ENCODE measurements around the gene RFT1. TPM values are rescaled to one million over a fixed set of nuclear protein-coding genes. Genes with fewer than 3 reads are reported as not detected.

RFT1 gene
- total RNA-seq, 1 donor, result 11.9 TPM

DNA sequence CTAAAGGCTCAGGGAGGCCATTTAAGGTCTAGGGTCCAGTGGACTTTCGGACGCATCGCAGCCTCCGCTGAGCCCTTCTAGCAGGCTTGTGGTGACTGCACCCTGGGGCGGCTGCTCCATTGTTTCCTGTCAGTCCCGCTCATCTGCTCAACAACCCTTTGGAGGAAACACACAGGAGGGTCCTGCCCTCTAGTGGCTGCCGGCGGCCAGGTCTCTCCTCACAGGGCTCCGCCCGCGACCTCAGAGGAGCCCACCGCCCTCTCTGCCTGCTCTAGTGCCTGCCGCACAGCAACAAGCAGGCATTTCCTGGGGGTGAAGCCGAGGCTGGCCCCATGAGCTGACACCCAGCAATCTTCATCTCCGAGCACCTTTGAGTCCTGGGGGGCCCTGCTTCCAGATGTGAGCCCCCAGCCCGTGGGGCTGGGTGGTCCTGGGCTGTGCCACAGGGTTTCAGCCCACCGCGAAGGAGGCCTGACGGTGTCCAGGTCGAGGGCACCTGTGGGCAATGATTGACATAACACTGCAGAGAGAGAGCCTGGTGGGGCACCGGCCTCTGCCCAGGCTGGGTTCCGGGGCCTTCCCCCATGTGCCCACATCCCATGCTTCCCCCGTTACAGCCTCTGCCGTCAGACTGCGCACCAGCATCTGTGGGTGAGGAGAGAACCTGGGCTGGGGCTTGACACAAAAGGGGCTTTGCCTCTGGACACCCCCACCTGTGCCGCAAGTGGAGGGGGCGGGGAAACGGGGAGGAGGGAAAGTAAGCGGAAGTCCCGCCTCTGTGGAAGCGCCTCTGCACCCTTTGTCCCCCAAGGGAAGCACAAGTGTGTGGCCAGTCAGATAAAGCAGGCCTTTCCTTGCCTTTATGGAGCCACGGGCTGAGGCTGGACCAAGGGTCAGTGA, 57.3 kb downstream of the RFT1 start:
- Histone ChIP-seq H2AFZ (ENCODE audit: low read length) (peak overlapping the region; percentile 98), H3K9me3 (ENCODE audit: low read depth, low read length) (no peaks in the 10 kb centered on the region), H3K27me3 (ENCODE audit: insufficient read depth, low read length) (no peaks in the 10 kb centered on the region), H3K36me3 (ENCODE audit: insufficient read depth, low read length) (no peaks in the 10 kb centered on the region), H3K4me3 (ENCODE audit: insufficient read depth, low read length) (peak overlapping the region; percentile 85), H3K4me1 (ENCODE audit: insufficient read depth, low read length) (peaks cover 8% of the 10 kb centered on the region), H3K4me2 (ENCODE audit: insufficient read depth, low read length) (peak overlapping the region; percentile 97), H3K27ac (ENCODE audit: low read depth, low read length) (peak overlapping the region; percentile 24), H4K20me1 (ENCODE audit: insufficient read depth, low read length) (no peaks in the 10 kb centered on the region), H3K79me2 (ENCODE audit: insufficient read depth, low read length) (no peaks in the 10 kb centered on the region)
- TF ChIP-seq, protein P1, sequence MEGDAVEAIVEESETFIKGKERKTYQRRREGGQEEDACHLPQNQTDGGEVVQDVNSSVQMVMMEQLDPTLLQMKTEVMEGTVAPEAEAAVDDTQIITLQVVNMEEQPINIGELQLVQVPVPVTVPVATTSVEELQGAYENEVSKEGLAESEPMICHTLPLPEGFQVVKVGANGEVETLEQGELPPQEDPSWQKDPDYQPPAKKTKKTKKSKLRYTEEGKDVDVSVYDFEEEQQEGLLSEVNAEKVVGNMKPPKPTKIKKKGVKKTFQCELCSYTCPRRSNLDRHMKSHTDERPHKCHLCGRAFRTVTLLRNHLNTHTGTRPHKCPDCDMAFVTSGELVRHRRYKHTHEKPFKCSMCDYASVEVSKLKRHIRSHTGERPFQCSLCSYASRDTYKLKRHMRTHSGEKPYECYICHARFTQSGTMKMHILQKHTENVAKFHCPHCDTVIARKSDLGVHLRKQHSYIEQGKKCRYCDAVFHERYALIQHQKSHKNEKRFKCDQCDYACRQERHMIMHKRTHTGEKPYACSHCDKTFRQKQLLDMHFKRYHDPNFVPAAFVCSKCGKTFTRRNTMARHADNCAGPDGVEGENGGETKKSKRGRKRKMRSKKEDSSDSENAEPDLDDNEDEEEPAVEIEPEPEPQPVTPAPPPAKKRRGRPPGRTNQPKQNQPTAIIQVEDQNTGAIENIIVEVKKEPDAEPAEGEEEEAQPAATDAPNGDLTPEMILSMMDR (IDR thresholded peaks at IDR 0.05; ENCODE audit: extremely low read depth, low read depth, low read length), result peak; percentile 93
- peak; percentile 93 for DNase-seq (ENCODE audit: insufficient read length, low spot score, missing footprints)

DNA sequence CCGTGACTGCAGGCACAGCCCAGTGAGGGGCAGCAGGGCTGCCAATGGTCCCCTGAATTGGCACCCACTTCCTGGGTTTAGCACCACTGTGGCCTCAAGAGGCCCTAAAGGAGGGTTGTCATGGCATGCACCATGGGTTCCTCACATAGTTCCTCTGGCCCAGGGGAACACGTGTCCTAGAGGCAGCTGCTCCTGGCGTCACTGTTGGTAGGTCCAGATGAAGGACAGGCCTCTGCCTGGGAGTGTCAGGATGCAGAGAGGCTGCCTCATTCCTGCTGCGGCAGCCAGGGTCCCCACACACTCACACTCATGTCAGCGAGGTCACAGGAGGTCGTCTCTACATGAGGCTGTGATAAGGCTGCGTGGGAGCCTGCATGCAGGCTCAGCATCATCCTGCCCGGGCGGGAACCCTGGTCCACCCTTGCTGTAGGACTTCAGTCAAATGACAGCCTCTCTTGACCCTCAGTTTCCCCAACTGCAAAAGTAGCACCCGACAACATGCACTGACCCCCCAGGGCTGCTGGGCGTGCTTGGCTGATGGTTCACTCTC, 58.3 kb downstream of the RFT1 start:
- no peak overlapping the region for H3K27ac ChIP-seq (ENCODE audit: low read depth, low read length)
- H3K4me1 ChIP-seq (ENCODE audit: insufficient read depth, low read length), result peaks cover 8% of the 10 kb centered on the region
- no peaks in the 10 kb centered on the region for H3K36me3 ChIP-seq (ENCODE audit: insufficient read depth, low read length)
- no peaks in the 10 kb centered on the region for H3K9me3 ChIP-seq (ENCODE audit: low read depth, low read length)
- peak overlapping the region; percentile 98 for H2AFZ ChIP-seq (ENCODE audit: low read length)
- peak overlapping the region; percentile 97 for H3K4me2 ChIP-seq (ENCODE audit: insufficient read depth, low read length)
- no peaks in the 10 kb centered on the region for H3K27me3 ChIP-seq (ENCODE audit: insufficient read depth, low read length)
- H3K4me3 ChIP-seq (ENCODE audit: insufficient read depth, low read length), result peak overlapping the region; percentile 85
- TF ChIP-seq, protein P1 (IDR thresholded peaks at IDR 0.05; ENCODE audit: extremely low read depth, low read depth, low read length), result no peak
- H3K79me2 ChIP-seq (ENCODE audit: insufficient read depth, low read length), result no peaks in the 10 kb centered on the region
- no peak for DNase-seq (ENCODE audit: insufficient read length, low spot score, missing footprints)
- H4K20me1 ChIP-seq (ENCODE audit: insufficient read depth, low read length), result no peaks in the 10 kb centered on the region

DNA sequence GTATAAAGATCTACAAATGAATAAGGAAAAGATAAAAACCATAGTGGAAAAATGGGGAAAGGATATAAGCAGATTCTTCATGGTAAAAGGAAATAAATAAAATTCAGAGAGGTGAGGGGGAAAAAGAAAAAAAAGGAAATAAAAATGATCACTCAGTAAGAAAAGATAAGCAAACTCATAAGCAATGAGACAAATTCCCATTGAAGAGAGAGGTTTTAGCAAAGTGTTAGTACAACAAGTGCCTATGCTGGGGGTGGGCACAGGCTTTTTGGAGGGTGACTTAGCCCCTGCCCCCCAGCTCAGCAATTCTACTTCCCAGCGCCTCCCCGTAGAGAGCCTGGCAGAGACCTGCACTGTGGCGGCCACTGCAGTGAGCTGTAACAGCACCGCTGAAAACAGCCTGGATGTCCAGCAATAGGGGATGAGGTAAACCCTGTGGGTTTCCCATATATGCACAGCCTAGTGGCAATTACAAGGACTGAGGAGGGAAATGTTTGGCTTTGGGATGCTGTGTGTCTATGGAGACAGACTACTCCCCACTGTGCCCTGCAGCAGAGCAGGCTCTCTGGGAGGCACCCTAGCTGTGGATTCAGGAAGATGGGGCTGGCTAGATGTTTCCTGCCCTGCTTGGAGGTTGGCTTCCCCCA, 60.7 kb downstream of the RFT1 start:
- Histone ChIP-seq H3K27me3 (ENCODE audit: insufficient read depth, low read length) (no peaks in the 10 kb centered on the region), H3K4me1 (ENCODE audit: insufficient read depth, low read length) (peaks cover 8% of the 10 kb centered on the region), H2AFZ (ENCODE audit: low read length) (no peak overlapping the region), H3K9me3 (ENCODE audit: low read depth, low read length) (no peaks in the 10 kb centered on the region), H3K36me3 (ENCODE audit: insufficient read depth, low read length) (no peaks in the 10 kb centered on the region), H3K27ac (ENCODE audit: low read depth, low read length) (no peak overlapping the region), H4K20me1 (ENCODE audit: insufficient read depth, low read length) (no peaks in the 10 kb centered on the region), H3K79me2 (ENCODE audit: insufficient read depth, low read length) (no peaks in the 10 kb centered on the region), H3K4me3 (ENCODE audit: insufficient read depth, low read length) (no peak overlapping the region), H3K4me2 (ENCODE audit: insufficient read depth, low read length) (no peak overlapping the region)
- TF ChIP-seq, protein P1 (IDR thresholded peaks at IDR 0.05; ENCODE audit: extremely low read depth, low read depth, low read length), result peak; percentile 15
- no peak for DNase-seq (ENCODE audit: insufficient read length, low spot score, missing footprints)

DNA sequence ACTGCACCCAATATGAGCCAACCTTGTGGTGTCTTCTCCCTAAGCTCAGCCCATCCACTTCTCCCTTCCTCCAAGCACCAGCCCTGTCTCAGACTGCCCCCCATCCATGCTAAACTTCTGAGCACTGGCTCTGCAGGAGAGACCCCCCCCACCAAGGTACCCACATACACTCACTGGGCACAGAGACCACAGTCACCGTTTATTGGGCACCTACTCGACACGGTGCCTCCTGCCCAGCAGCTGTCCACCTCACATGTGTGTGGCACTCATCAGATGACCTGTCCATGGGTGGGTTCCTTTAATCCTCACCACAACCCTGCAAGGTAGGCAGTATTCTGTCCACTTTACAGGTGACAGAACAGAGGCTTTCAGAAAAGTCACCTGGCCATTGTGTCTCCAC, 62.1 kb downstream of the RFT1 start:
- Histone ChIP-seq H2AFZ (ENCODE audit: low read length) (no peak overlapping the region), H3K4me1 (ENCODE audit: insufficient read depth, low read length) (peaks cover 8% of the 10 kb centered on the region), H4K20me1 (ENCODE audit: insufficient read depth, low read length) (no peaks in the 10 kb centered on the region), H3K27ac (ENCODE audit: low read depth, low read length) (no peak overlapping the region), H3K27me3 (ENCODE audit: insufficient read depth, low read length) (peaks cover 6% of the 10 kb centered on the region), H3K79me2 (ENCODE audit: insufficient read depth, low read length) (no peaks in the 10 kb centered on the region), H3K4me3 (ENCODE audit: insufficient read depth, low read length) (no peak overlapping the region), H3K4me2 (ENCODE audit: insufficient read depth, low read length) (no peak overlapping the region), H3K9me3 (ENCODE audit: low read depth, low read length) (no peaks in the 10 kb centered on the region), H3K36me3 (ENCODE audit: insufficient read depth, low read length) (no peaks in the 10 kb centered on the region)
- DNase-seq (ENCODE audit: insufficient read length, low spot score, missing footprints), result no peak
- TF ChIP-seq, protein P1 (IDR thresholded peaks at IDR 0.05; ENCODE audit: extremely low read depth, low read depth, low read length), result no peak

Measured in osteoblast (primary cell).